GM23338 (cell line): ENCODE results near the gene ZSCAN9.

Source experiments
- CREB1 ChIP-seq: fragments of 250-450 bp; sonication (Bioruptor Pico); IDR thresholded peaks from 2 replicates; pipeline ENCODE4 v1.5.0; 2020; ENCODE audit warnings: low read depth, mild to moderate bottlenecking, moderate library complexity
- ETS1 ChIP-seq: IDR thresholded peaks from 2 replicates; pipeline ENCODE4 v1.6.1; 2016; ENCODE audit warnings: antibody characterized with exemption
- EZH2 ChIP-seq: fragments of 200-600 bp; sonication (generic); IDR thresholded peaks from one replicate; pipeline ENCODE4 v1.8.0; 2017; ENCODE audit warnings: antibody characterized with exemption, mild to moderate bottlenecking, low read depth; ENCODE audit not compliant: unreplicated experiment
- EZH2phosphoT487 ChIP-seq: fragments of 200-600 bp; sonication (generic); IDR thresholded peaks from one replicate; pipeline ENCODE4 v1.8.1; 2018; ENCODE audit warnings: antibody characterized with exemption; ENCODE audit not compliant: unreplicated experiment
- JUNB ChIP-seq: IDR thresholded peaks from one replicate; pipeline ENCODE4 v1.6.1; 2016; ENCODE audit warnings: antibody characterized with exemption; ENCODE audit not compliant: unreplicated experiment
- NANOG ChIP-seq: IDR thresholded peaks from 2 replicates; pipeline ENCODE4 v1.6.1; 2016; ENCODE audit warnings: antibody characterized with exemption, borderline replicate concordance
- POLR2AphosphoS5 ChIP-seq: IDR thresholded peaks from 2 replicates; pipeline ENCODE4 v1.6.1; 2016; ENCODE audit warnings: antibody characterized with exemption, low read depth
- REST ChIP-seq: IDR thresholded peaks from one replicate; pipeline ENCODE4 v1.6.1; 2018; ENCODE audit warnings: antibody characterized with exemption; ENCODE audit not compliant: unreplicated experiment
- STAT1 ChIP-seq: IDR thresholded peaks from one replicate; pipeline ENCODE4 v1.6.1; 2016; ENCODE audit warnings: antibody characterized with exemption; ENCODE audit not compliant: unreplicated experiment
- ZNF114 ChIP-seq: fragments of 250-450 bp; sonication (Bioruptor Pico); IDR thresholded peaks from 2 replicates; pipeline ENCODE4 v1.5.0; 2020; ENCODE audit warnings: mild to moderate bottlenecking, moderate library complexity
- ZNF331 ChIP-seq: fragments of 250-450 bp; sonication (Bioruptor Pico); IDR thresholded peaks from 2 replicates; pipeline ENCODE4 v1.5.0; 2020; ENCODE audit warnings: low read depth, mild to moderate bottlenecking, moderate library complexity
- TF ChIP-seq, protein P1 (sequence below), 2 experiments: fragments of 200-600 bp in 1 of 2; sonication (generic) in 1 of 2; conservative IDR thresholded peaks; 2 replicates each; pipeline versions ENCODE4 v1.5.1 to v1.6.1; 2016 to 2017; ENCODE audit warnings: antibody characterized with exemption in 2 of 2, low read depth in 2 of 2, mild to moderate bottlenecking in 2 of 2, moderate library complexity in 1 of 2
- TF ChIP-seq, protein P2 (sequence below): fragments of 250-450 bp; sonication (Bioruptor Pico); IDR thresholded peaks from 2 replicates; pipeline ENCODE4 v1.5.0; 2020; ENCODE audit warnings: mild to moderate bottlenecking, moderate library complexity

GRCh38 chr6:28215425-28215824, 9.7 kb upstream of the ZSCAN9 start:
- TF ChIP-seq, protein P1, sequence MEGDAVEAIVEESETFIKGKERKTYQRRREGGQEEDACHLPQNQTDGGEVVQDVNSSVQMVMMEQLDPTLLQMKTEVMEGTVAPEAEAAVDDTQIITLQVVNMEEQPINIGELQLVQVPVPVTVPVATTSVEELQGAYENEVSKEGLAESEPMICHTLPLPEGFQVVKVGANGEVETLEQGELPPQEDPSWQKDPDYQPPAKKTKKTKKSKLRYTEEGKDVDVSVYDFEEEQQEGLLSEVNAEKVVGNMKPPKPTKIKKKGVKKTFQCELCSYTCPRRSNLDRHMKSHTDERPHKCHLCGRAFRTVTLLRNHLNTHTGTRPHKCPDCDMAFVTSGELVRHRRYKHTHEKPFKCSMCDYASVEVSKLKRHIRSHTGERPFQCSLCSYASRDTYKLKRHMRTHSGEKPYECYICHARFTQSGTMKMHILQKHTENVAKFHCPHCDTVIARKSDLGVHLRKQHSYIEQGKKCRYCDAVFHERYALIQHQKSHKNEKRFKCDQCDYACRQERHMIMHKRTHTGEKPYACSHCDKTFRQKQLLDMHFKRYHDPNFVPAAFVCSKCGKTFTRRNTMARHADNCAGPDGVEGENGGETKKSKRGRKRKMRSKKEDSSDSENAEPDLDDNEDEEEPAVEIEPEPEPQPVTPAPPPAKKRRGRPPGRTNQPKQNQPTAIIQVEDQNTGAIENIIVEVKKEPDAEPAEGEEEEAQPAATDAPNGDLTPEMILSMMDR (conservative IDR thresholded peaks at IDR 0.05; ENCODE audit: low read depth in 2 of 2) = no peak
- TF ChIP-seq EZH2 (no peak), POLR2AphosphoS5 (no peak), NANOG (no peak), REST (no peak), EZH2phosphoT487 (no peak), ZNF331 (CRISPR knock-in tag) (no peak), CREB1 (CRISPR knock-in tag) (no peak), JUNB (no peak), STAT1 (no peak), ZNF114 (no peak), ETS1 (no peak)
- TF ChIP-seq, protein P2, sequence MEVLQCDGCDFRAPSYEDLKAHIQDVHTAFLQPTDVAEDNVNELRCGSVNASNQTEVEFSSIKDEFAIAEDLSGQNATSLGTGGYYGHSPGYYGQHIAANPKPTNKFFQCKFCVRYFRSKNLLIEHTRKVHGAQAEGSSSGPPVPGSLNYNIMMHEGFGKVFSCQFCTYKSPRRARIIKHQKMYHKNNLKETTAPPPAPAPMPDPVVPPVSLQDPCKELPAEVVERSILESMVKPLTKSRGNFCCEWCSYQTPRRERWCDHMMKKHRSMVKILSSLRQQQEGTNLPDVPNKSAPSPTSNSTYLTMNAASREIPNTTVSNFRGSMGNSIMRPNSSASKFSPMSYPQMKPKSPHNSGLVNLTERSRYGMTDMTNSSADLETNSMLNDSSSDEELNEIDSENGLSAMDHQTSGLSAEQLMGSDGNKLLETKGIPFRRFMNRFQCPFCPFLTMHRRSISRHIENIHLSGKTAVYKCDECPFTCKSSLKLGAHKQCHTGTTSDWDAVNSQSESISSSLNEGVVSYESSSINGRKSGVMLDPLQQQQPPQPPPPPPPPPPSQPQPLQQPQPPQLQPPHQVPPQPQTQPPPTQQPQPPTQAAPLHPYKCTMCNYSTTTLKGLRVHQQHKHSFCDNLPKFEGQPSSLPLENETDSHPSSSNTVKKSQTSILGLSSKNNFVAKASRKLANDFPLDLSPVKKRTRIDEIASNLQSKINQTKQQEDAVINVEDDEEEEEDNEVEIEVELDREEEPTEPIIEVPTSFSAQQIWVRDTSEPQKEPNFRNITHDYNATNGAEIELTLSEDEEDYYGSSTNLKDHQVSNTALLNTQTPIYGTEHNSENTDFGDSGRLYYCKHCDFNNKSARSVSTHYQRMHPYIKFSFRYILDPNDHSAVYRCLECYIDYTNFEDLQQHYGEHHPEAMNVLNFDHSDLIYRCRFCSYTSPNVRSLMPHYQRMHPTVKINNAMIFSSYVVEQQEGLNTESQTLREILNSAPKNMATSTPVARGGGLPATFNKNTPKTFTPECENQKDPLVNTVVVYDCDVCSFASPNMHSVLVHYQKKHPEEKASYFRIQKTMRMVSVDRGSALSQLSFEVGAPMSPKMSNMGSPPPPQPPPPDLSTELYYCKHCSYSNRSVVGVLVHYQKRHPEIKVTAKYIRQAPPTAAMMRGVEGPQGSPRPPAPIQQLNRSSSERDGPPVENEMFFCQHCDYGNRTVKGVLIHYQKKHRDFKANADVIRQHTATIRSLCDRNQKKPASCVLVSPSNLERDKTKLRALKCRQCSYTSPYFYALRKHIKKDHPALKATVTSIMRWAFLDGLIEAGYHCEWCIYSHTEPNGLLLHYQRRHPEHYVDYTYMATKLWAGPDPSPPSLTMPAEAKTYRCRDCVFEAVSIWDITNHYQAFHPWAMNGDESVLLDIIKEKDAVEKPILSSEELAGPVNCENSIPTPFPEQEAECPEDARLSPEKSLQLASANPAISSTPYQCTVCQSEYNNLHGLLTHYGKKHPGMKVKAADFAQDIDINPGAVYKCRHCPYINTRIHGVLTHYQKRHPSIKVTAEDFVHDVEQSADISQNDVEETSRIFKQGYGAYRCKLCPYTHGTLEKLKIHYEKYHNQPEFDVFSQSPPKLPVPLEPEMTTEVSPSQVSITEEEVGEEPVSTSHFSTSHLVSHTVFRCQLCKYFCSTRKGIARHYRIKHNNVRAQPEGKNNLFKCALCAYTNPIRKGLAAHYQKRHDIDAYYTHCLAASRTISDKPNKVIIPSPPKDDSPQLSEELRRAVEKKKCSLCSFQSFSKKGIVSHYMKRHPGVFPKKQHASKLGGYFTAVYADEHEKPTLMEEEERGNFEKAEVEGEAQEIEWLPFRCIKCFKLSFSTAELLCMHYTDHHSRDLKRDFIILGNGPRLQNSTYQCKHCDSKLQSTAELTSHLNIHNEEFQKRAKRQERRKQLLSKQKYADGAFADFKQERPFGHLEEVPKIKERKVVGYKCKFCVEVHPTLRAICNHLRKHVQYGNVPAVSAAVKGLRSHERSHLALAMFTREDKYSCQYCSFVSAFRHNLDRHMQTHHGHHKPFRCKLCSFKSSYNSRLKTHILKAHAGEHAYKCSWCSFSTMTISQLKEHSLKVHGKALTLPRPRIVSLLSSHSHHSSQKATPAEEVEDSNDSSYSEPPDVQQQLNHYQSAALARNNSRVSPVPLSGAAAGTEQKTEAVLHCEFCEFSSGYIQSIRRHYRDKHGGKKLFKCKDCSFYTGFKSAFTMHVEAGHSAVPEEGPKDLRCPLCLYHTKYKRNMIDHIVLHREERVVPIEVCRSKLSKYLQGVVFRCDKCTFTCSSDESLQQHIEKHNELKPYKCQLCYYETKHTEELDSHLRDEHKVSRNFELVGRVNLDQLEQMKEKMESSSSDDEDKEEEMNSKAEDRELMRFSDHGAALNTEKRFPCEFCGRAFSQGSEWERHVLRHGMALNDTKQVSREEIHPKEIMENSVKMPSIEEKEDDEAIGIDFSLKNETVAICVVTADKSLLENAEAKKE (CRISPR knock-in tag) = no peak
